CD4-positive, alpha-beta T cell (primary cell): ENCODE measurements around the gene TMOD1. TPM values are rescaled to one million over a fixed set of nuclear protein-coding genes. Genes with fewer than 3 reads are reported as not detected.

ENCODE experiments used
- ATAC-seq: fragments of 200-7000 bp; cut with Tn5 transposase; one replicate; pipeline ENCODE4 v1.10.0; 2022; ENCODE audit warnings: mild to moderate bottlenecking; ENCODE audit not compliant: poor library complexity
- CTCF ChIA-PET: fragments of 350-600 bp; sonication (Branson Sonifier 250); formaldehyde crosslinking; loops from one replicate; lab custom pipeline; 2021; ENCODE audit warnings: antibody characterized with exemption, inconsistent platforms; lab: Charles Lee
- POLR2A ChIA-PET: fragments of 350-600 bp; sonication (Branson Sonifier 250); formaldehyde crosslinking; loops from one replicate; lab custom pipeline; 2021; ENCODE audit warnings: antibody characterized with exemption, inconsistent platforms; lab: Charles Lee
- DNase-seq, 14 experiments: peaks; one replicate each; pipeline ENCODE4 v3.0.0-alpha.2; 2013 to 2020; ENCODE audit warnings: mixed read lengths in 2 of 14
- H3K27ac ChIP-seq, 2 donors: one replicate each; pipeline versions ENCODE4 v1.5.1 to v1.7.0; 2013; ENCODE audit warnings: low read length in 2 of 2, low read depth in 1 of 2, mild to moderate bottlenecking in 1 of 2
- H3K27me3 ChIP-seq, 2 experiments: 1 replicate in 1 of 2; 2 replicates in 1 of 2; pipeline versions ENCODE4 v1.6.1 to v1.7.0; 2013; ENCODE audit warnings: low read length in 2 of 2, control low read depth in 1 of 2, mild to moderate bottlenecking in 1 of 2, moderate library complexity in 1 of 2; ENCODE audit not compliant: insufficient read depth in 2 of 2, control insufficient read depth in 1 of 2
- H3K36me3 ChIP-seq: one replicate; pipeline ENCODE4 v1.6.1; 2013; ENCODE audit warnings: low read length, control low read depth; ENCODE audit not compliant: insufficient read depth
- H3K4me1 ChIP-seq: one replicate; pipeline ENCODE4 v1.6.1; 2013; ENCODE audit warnings: low read length, control low read depth; ENCODE audit not compliant: insufficient read depth
- H3K4me3 ChIP-seq: one replicate; pipeline ENCODE4 v1.5.1; 2013; ENCODE audit warnings: mild to moderate bottlenecking, low read length, moderate library complexity
- H3K9me3 ChIP-seq, 2 experiments: 1 replicate in 1 of 2; 2 replicates in 1 of 2; pipeline versions ENCODE4 v1.6.1 to v1.7.0; 2013; ENCODE audit warnings: low read length in 2 of 2, mild to moderate bottlenecking in 2 of 2, control low read depth in 1 of 2, moderate library complexity in 1 of 2; ENCODE audit not compliant: control insufficient read depth in 1 of 2, insufficient read depth in 1 of 2
- H3K27ac Mint-ChIP-seq: one replicate; pipeline ENCODE4 v1.8.0; 2020; ENCODE audit warnings: mixed read lengths
- H3K27me3 Mint-ChIP-seq: one replicate; pipeline ENCODE4 v1.8.0; 2021; ENCODE audit warnings: mixed read lengths
- H3K36me3 Mint-ChIP-seq: one replicate; pipeline ENCODE4 v1.8.0; 2021; ENCODE audit warnings: low read depth, mixed read lengths
- H3K4me1 Mint-ChIP-seq: one replicate; pipeline ENCODE4 v1.8.0; 2021; ENCODE audit warnings: low read depth, mixed read lengths
- H3K4me3 Mint-ChIP-seq: one replicate; pipeline ENCODE4 v1.8.0; 2020; ENCODE audit warnings: mild to moderate bottlenecking, mixed read lengths
- H3K9me3 Mint-ChIP-seq: one replicate; pipeline ENCODE4 v1.8.0; 2020; ENCODE audit warnings: mixed read lengths
- CTCF ChIP-seq: fragments of 200-600 bp; IDR thresholded peaks from one replicate; pipeline ENCODE4 v1.8.0; 2022; ENCODE audit warnings: antibody characterized with exemption, mild to moderate bottlenecking
- intact Hi-C, 2 experiments: fragments of 100-400 bp; cut with DNase I in 1 of 2; cut with micrococcal nuclease in 1 of 2; formaldehyde crosslinking; loops; one replicate each; pipeline versions ENCODE4 v1.15.1 to v1.9.0; 2023 to 2025; cut with DNase I, micrococcal nuclease
- total RNA-seq, 174 experiments: library from RNA in 2 of 174; stranded (reverse) in 2 of 174; gene quantifications; one replicate each; pipeline ENCODE4 v1.2.3 and lab custom pipeline; 2021 to 2026

TMOD1 gene
- total RNA-seq, 2 experiments from 2014 or later, result 0.20 to 0.47 TPM

DNA sequence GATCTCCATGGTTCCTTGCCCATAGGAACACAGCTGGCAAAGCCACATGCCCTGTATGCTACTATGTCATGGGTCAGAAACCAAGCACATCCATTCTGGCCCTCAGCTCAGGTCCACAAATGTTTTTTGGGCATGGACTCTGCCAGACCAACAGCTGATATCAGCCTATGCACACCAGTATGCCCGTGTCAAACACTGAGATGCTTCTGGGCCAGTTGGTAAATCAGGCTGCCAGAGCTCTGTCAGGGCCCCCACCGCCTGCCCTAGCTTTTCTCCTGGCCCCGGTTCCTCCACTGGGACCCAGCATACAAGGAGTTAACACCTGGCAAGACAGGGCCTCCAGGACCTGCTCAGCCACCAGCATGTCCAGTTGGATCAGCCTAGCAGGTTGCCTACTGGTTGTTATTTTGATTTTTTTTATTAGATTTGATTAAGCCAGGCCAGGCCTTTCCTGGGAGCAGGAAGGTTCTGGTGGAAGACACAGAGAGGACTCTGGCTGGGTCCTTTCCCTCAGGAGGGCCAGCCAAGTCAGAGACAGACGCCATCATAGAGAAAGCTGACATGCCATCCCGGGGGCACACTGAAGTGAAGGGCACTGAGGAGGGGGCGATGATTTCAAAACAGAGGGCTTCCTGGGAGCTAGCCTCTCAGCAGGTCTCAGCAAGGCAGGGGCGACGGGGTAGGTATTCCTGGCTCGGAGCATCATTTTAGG lies 65.9 kb downstream of the TMOD1 start:
- no peak for TF ChIP-seq CTCF
- Mint-ChIP-seq H3K27me3 (peaks cover 5% of the 10 kb centered on the region), H3K36me3 (no peaks in the 10 kb centered on the region), H3K4me1 (no peaks in the 10 kb centered on the region), H3K4me3 (no peak overlapping the region), H3K9me3 (no peaks in the 10 kb centered on the region), H3K27ac (no peak overlapping the region)
- Histone ChIP-seq H3K4me3 (no peak overlapping the region), H3K36me3 (no peaks in the 10 kb centered on the region), H3K27ac (no peak overlapping the region), H3K27me3 (no peaks in the 10 kb centered on the region), H3K4me1 (no peaks in the 10 kb centered on the region), H3K9me3 (no peaks in the 10 kb centered on the region)
- ChIA-PET POLR2A (interaction anchor here (1.1 kb wide), 1 partner anchor 26 kb away, joined by 3 read pairs; no protein-coding TSS in a partner anchor), CTCF (no interaction called here)
- no peak for DNase-seq
- no peak for ATAC-seq
- intact Hi-C loops, result no loop called here

DNA sequence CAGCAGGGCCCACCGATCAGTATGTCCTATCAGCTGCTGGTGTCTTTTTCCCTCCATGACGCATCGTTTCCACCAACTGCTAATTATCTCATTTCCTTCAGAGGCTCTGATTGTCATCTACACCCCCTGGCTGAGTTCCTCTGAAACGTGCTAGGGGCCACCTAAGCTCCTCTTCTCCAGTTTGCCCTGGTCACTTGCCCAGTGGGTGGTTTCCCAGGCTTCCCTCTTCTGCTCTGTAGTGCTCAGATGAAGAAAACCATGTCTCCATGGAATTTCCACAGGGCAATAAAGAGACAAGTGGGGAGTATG lies 66.4 kb downstream of the TMOD1 start:
- peaks cover 5% of the 10 kb centered on the region for H3K27me3 Mint-ChIP-seq

DNA sequence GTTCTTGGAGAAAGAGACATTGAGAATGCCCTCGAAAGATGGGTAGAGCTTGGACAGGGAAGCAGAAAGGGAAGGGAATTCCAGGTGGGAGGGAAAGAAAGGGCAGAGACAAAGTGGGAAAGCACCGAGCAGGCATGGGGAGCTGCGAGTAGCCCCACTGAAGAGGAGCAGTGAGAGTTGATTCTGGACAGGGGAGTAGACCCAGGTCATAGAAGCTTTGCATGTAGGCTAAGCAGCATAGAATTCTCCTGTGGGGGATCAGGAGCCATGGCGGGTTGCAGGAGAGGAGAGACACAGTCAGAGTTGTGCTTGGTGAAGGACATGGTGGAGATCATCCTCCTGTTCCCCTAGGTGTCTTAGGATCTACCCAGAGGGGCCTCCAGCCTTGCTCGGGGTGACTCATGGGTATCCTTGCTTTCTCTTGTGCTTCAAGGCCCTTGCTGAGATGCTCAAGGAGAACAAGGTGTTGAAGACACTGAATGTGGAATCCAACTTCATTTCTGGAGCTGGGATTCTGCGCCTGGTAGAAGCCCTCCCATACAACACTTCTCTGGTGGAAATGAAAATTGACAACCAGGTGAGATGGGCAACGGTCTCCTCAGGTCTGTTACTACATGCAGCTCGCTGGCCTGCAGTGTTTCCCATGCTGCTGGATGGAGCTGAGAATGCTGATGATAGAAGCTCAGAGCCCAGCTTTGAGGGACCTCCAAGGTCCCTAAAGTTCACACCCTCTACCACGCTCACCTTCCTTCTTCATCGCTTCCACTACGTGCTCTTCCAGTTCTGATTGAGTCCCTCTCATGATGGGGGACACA lies 67.2 kb downstream of the TMOD1 start:
- DNase-seq (no peak), ATAC-seq (no peak)
- Histone ChIP-seq H3K4me1 (no peaks in the 10 kb centered on the region), H3K27me3 (no peaks in the 10 kb centered on the region), H3K27ac (no peak overlapping the region), H3K9me3 (no peaks in the 10 kb centered on the region), H3K36me3 (no peaks in the 10 kb centered on the region), H3K4me3 (no peak overlapping the region)
- peaks cover 5% of the 10 kb centered on the region for H3K27me3 Mint-ChIP-seq
- ChIA-PET CTCF (interaction anchor here (2.5 kb wide), 1 partner anchor 30 kb away, joined by 6 read pairs; no protein-coding TSS in a partner anchor), POLR2A (no interaction called here)
- H3K4me1 Mint-ChIP-seq, result no peaks in the 10 kb centered on the region
- H3K4me3 Mint-ChIP-seq, result no peak overlapping the region
- no peak for TF ChIP-seq CTCF
- H3K9me3 Mint-ChIP-seq, result no peaks in the 10 kb centered on the region
- no peaks in the 10 kb centered on the region for H3K36me3 Mint-ChIP-seq
- H3K27ac Mint-ChIP-seq, result no peak overlapping the region
- intact Hi-C loops, result no loop called here

More for the DNA sequence above, 66.4 kb downstream of the TMOD1 start:
- ATAC-seq (no peak), DNase-seq (no peak)
- Mint-ChIP-seq H3K4me1 (no peaks in the 10 kb centered on the region), H3K27ac (no peak overlapping the region), H3K4me3 (no peak overlapping the region), H3K9me3 (no peaks in the 10 kb centered on the region), H3K36me3 (no peaks in the 10 kb centered on the region)
- Histone ChIP-seq H3K4me3 (no peak overlapping the region), H3K36me3 (no peaks in the 10 kb centered on the region), H3K27me3 (no peaks in the 10 kb centered on the region), H3K9me3 (no peaks in the 10 kb centered on the region), H3K4me1 (no peaks in the 10 kb centered on the region), H3K27ac (no peak overlapping the region)
- TF ChIP-seq CTCF, result no peak
- CTCF ChIA-PET, result interaction anchor here (2.5 kb wide), 1 partner anchor 31 kb away, joined by 6 read pairs; no protein-coding TSS in a partner anchor
- POLR2A ChIA-PET, result interaction anchor here (1.1 kb wide), 1 partner anchor 25 kb away, joined by 3 read pairs; no protein-coding TSS in a partner anchor
- intact Hi-C loops, result no loop called here
